ENCODE results near the gene THSD4. TPM values are rescaled to one million over a fixed set of nuclear protein-coding genes. Genes with fewer than 3 reads are reported as not detected.

The THSD4 gene
- total RNA-seq, 2 experiments from 2014 or later = not detected

DNA sequence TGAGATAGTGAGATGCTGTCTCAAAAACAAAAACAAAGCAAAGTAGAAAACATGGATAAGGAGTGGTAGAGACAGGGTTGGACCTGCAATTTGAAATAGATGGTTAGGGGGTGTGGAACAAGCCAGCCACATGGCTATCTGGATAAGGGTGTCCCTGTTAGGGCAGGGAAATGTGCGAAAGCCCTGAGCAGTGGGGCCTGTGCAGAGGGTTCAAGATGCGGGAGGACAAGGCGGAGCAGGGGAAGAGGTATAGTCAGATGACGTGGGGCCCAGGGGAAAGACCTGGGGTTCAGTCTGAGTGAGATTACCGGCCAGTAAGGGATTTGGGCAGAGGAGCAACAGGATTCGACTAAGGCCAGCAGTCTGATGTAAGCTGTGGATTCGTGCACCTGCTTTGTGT is 676.7 kb downstream of the THSD4 start:
- TF ChIP-seq, protein P1, sequence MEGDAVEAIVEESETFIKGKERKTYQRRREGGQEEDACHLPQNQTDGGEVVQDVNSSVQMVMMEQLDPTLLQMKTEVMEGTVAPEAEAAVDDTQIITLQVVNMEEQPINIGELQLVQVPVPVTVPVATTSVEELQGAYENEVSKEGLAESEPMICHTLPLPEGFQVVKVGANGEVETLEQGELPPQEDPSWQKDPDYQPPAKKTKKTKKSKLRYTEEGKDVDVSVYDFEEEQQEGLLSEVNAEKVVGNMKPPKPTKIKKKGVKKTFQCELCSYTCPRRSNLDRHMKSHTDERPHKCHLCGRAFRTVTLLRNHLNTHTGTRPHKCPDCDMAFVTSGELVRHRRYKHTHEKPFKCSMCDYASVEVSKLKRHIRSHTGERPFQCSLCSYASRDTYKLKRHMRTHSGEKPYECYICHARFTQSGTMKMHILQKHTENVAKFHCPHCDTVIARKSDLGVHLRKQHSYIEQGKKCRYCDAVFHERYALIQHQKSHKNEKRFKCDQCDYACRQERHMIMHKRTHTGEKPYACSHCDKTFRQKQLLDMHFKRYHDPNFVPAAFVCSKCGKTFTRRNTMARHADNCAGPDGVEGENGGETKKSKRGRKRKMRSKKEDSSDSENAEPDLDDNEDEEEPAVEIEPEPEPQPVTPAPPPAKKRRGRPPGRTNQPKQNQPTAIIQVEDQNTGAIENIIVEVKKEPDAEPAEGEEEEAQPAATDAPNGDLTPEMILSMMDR (IDR thresholded peaks at IDR 0.05) = no peak
- no peaks in the 10 kb centered on the region for H3K9me3 Mint-ChIP-seq
- peaks cover under 1% of the 10 kb centered on the region for H3K27me3 Mint-ChIP-seq
- H3K27ac Mint-ChIP-seq = no peak overlapping the region
- Histone ChIP-seq H3K36me3 (ENCODE audit: insufficient read depth, low read length) (no peaks in the 10 kb centered on the region), H3K27me3 (ENCODE audit: control insufficient read depth in 1 of 2, insufficient read depth in 2 of 2, low read length in 2 of 2) (no peaks in the 10 kb centered on the region), H3K9me3 (ENCODE audit: control insufficient read depth in 1 of 2, insufficient read depth in 1 of 2, low read length in 2 of 2) (no peaks in the 10 kb centered on the region), H3K4me1 (ENCODE audit: insufficient read depth, low read length) (no peaks in the 10 kb centered on the region), H3K27ac (ENCODE audit: low read depth in 1 of 2, low read length in 2 of 2) (no peak overlapping the region), H3K4me3 (ENCODE audit: low read length) (no peak overlapping the region)
- H3K4me1 Mint-ChIP-seq (ENCODE audit: low read depth) = no peaks in the 10 kb centered on the region
- no peak overlapping the region for H3K4me3 Mint-ChIP-seq
- POLR2A ChIA-PET = no interaction called here
- intact Hi-C loops (cut with DNase I, micrococcal nuclease) = no loop called here
- CTCF ChIA-PET = no interaction called here
- H3K36me3 Mint-ChIP-seq (ENCODE audit: low read depth) = no peaks in the 10 kb centered on the region
- DNase-seq (no peak), ATAC-seq (ENCODE audit: poor library complexity) (no peak)

DNA sequence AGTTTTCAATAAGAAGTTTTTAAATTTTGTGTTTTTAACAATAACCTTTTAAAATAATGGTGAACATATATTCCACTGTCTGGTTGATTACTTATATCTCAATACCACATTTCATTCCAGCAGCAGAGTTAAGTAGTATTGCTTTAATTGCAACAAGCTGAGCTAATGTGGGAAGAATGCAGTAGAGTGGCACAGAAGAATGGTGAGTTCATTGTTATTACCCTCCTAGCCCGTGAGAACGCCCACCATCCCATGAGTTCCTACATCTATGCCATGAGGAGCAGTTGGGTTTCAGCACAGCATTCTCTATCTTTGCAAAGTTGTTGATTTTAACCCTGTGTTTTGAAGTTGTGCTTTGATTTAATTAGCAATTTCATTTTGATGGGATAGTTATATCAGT is 677.2 kb downstream of the THSD4 start:
- no peaks in the 10 kb centered on the region for H3K4me1 ChIP-seq (ENCODE audit: insufficient read depth, low read length)
- Mint-ChIP-seq H3K4me1 (ENCODE audit: low read depth) (no peaks in the 10 kb centered on the region), H3K4me3 (no peak overlapping the region), H3K9me3 (no peaks in the 10 kb centered on the region), H3K27ac (no peak overlapping the region), H3K36me3 (ENCODE audit: low read depth) (no peaks in the 10 kb centered on the region), H3K27me3 (no peaks in the 10 kb centered on the region)
- no peak overlapping the region for H3K27ac ChIP-seq (ENCODE audit: low read depth in 1 of 2, low read length in 2 of 2)
- no peaks in the 10 kb centered on the region for H3K36me3 ChIP-seq (ENCODE audit: insufficient read depth, low read length)
- no peaks in the 10 kb centered on the region for H3K27me3 ChIP-seq (ENCODE audit: control insufficient read depth in 1 of 2, insufficient read depth in 2 of 2, low read length in 2 of 2)
- TF ChIP-seq, protein P1 (IDR thresholded peaks at IDR 0.05) = no peak
- H3K4me3 ChIP-seq (ENCODE audit: low read length) = no peak overlapping the region
- DNase-seq (no peak), ATAC-seq (ENCODE audit: poor library complexity) (no peak)
- intact Hi-C loops (cut with DNase I, micrococcal nuclease) = no loop called here
- POLR2A ChIA-PET = no interaction called here
- CTCF ChIA-PET = no interaction called here
- no peaks in the 10 kb centered on the region for H3K9me3 ChIP-seq (ENCODE audit: control insufficient read depth in 1 of 2, insufficient read depth in 1 of 2, low read length in 2 of 2)

DNA sequence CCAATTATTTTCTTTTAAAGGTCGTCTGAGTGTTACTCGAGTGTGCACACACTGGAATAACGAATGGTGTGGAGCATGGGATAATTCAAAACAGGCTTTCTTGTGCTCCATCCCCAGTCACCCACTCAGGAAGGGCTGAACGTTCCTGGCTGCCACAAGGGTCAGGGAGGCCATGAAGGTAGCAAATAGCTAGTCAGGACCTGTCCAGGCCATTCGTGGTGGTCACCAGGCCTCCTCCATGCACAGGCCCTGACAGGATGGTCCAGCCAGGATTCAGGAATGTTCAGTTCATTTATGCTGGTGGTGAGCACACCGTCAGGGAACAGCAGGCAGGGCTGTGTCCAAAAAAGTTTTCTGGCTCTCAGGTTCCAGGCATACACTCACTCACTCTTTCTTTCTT is 683.4 kb downstream of the THSD4 start:
- POLR2A ChIA-PET = no interaction called here
- Mint-ChIP-seq H3K27ac (no peak overlapping the region), H3K4me3 (no peak overlapping the region), H3K9me3 (no peaks in the 10 kb centered on the region), H3K27me3 (peaks cover 25% of the 10 kb centered on the region), H3K4me1 (ENCODE audit: low read depth) (no peaks in the 10 kb centered on the region), H3K36me3 (ENCODE audit: low read depth) (no peaks in the 10 kb centered on the region)
- Histone ChIP-seq H3K9me3 (ENCODE audit: control insufficient read depth in 1 of 2, insufficient read depth in 1 of 2, low read length in 2 of 2) (peaks cover 0 to 8% of the 10 kb centered on the region in 2 experiments), H3K4me1 (ENCODE audit: insufficient read depth, low read length) (no peaks in the 10 kb centered on the region), H3K4me3 (ENCODE audit: low read length) (no peak overlapping the region), H3K27me3 (ENCODE audit: control insufficient read depth in 1 of 2, insufficient read depth in 2 of 2, low read length in 2 of 2) (peaks cover 6 to 13% of the 10 kb centered on the region in 2 experiments), H3K36me3 (ENCODE audit: insufficient read depth, low read length) (no peaks in the 10 kb centered on the region), H3K27ac (ENCODE audit: low read depth in 1 of 2, low read length in 2 of 2) (no peak overlapping the region)
- intact Hi-C loops (cut with DNase I, micrococcal nuclease) = no loop called here
- TF ChIP-seq, protein P1 (IDR thresholded peaks at IDR 0.05) = no peak
- DNase-seq (no peak), ATAC-seq (ENCODE audit: poor library complexity) (no peak)
- CTCF ChIA-PET = no interaction called here

All from CD4-positive, alpha-beta T cell (primary cell).